ENCODE measurements around the gene TGM1.
A peak's percentile ranks its signal among the peaks of the same experiment; 100 is the strongest.

TGM1 gene

DNA sequence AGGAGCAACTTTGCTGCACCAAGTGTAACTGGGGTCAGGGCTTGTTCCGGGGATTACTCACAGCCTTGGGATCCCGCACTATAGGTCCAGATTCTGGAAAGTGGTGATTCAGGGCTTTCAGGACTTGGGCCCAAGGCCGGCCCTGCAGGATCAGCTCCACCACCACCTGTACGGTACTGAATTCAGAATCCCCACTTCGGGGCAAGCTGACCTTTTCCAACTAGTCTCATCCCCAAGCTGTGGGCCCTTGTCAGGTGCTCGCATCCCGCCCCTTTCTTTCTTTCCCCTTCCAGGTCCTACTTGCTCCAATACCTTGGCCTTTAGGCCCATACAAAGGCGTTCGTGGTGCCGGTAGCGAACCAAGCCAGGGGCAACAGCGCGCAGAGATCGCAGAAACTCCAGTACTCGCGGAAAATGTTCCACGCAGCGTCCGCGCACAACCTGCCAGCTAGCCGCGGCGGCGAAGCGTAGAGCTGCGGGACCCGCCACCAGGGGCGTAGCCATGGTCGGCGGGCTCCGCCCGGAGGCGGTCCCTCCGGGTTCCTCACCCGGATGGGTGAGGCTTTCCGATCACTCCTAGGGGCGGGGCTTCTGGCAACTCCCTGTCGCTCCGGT is 21.0 kb downstream of the TGM1 start:
- Histone ChIP-seq H2BK15ac (ENCODE audit: low read length) (peak overlapping the region; percentile 30), H3K27me3 (ENCODE audit: control insufficient read depth in 3 of 3, insufficient read depth in 3 of 3, low read depth in 1 of 3, low read length in 3 of 3) (no peaks in the 10 kb centered on the region), H4K8ac (ENCODE audit: low read depth, low read length) (no peak overlapping the region), H2BK12ac (ENCODE audit: low read length) (no peak overlapping the region), H2AK5ac (ENCODE audit: low read depth, low read length) (peak overlapping the region; percentile 60), H3K14ac (ENCODE audit: low read length) (peak overlapping the region; percentile 25), H3K9ac (ENCODE audit: low read depth, low read length, poor library complexity) (peak overlapping the region; percentile 96), H2AFZ (ENCODE audit: low read length) (peak overlapping the region; percentile 89), H3K4me1 (ENCODE audit: control insufficient read depth in 2 of 2, insufficient read depth in 1 of 2, low read depth in 1 of 2, low read length in 2 of 2) (no peaks in the 10 kb centered on the region), H3K18ac (ENCODE audit: low read length) (peak overlapping the region; percentile 97), H3K36me3 (replicated peaks in 1 of 2; ENCODE audit: control insufficient read depth in 2 of 2, insufficient read depth in 2 of 2, low read length in 2 of 2) (peaks cover 31 to 43% of the 10 kb centered on the region in 2 donors), H3K23ac (ENCODE audit: low read depth, low read length, poor library complexity) (peak overlapping the region; percentile 68), H2BK5ac (ENCODE audit: low read length) (peak overlapping the region; percentile 16), H3K9me3 (replicated peaks in 1 of 2; ENCODE audit: control insufficient read depth in 2 of 2, insufficient read depth in 1 of 2, low read depth in 1 of 2, low read length in 2 of 2) (no peaks in the 10 kb centered on the region), H3K4ac (ENCODE audit: low read length) (no peak overlapping the region), H3K4me2 (ENCODE audit: insufficient read depth, low read length, poor library complexity, severe bottlenecking) (peak overlapping the region; percentile 99), H4K91ac (ENCODE audit: low read depth, low read length, poor library complexity) (no peak overlapping the region), H2BK120ac (ENCODE audit: low read depth, low read length) (no peak overlapping the region), H3K79me1 (ENCODE audit: low read depth, low read length) (peaks cover 4% of the 10 kb centered on the region), H3K4me3 (ENCODE audit: low read length in 2 of 2) (peak overlapping the region; percentile 81 to 87), H3K27ac (replicated peaks; ENCODE audit: low read length) (peak overlapping the region; percentile 97)
- no peak for DNase-seq (ENCODE audit: low spot score)
- WGBS, 2 donors (ENCODE audit: extremely low coverage in 2 of 2, insufficient read length in 2 of 2, insufficient replicate concordance in 1 of 2), result no CpG with 5 or more reads among the region's 39 CpGs

DNA sequence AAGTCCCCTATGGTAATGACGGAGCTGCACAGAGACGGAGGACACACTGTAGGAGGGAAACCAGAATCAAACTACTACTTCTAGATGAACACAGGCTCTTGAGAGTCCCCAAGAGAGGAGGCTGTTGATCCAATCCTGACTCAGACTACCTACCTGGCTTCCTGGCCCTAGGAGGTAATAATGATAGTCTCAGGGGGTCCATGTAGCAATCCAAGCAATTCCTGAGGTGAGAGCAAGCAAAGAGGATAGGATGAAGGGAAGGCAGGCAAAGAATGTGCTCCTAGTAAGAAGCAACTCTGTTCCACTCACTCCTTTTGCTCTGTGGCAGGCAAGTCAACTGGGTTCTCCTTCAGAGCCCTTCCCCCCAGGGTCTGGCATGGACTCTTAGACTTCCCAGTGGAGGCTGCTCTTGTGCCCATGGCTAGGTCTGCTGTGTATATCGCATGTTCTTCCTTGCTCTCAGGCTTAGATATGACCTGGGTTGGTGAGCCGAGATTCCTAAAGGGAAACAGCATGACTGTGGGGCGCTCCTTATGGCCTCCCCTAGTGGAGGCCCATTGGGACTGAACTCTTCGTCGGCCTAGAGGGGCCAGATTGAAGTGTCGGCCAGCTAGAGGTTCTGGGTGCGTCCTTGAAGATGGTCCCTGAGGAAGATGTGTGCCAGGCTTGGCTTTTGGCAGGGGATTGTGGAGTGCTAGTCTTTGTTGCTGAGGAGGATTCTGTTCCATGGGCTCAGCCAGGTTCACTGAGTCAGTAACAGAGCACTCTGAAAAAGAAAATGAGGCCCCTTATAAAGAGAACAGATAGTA is 22.7 kb downstream of the TGM1 start:
- no CpG with 5 or more reads among the region's 9 CpGs for WGBS, 2 donors (ENCODE audit: extremely low coverage in 2 of 2, insufficient read length in 2 of 2, insufficient replicate concordance in 1 of 2)
- H3K18ac ChIP-seq (ENCODE audit: low read length), result no peak overlapping the region
- no peak overlapping the region for H2AFZ ChIP-seq (ENCODE audit: low read length)
- no peaks in the 10 kb centered on the region for H3K4me1 ChIP-seq (ENCODE audit: control insufficient read depth in 2 of 2, insufficient read depth in 1 of 2, low read depth in 1 of 2, low read length in 2 of 2)
- H3K4ac ChIP-seq (ENCODE audit: low read length), result no peak overlapping the region
- no peak overlapping the region for H3K9ac ChIP-seq (ENCODE audit: low read depth, low read length, poor library complexity)
- H2BK15ac ChIP-seq (ENCODE audit: low read length), result no peak overlapping the region
- H3K14ac ChIP-seq (ENCODE audit: low read length), result no peak overlapping the region
- no peak overlapping the region for H2BK5ac ChIP-seq (ENCODE audit: low read length)
- no peak overlapping the region for H4K91ac ChIP-seq (ENCODE audit: low read depth, low read length, poor library complexity)
- H3K36me3 ChIP-seq (replicated peaks in 1 of 2; ENCODE audit: control insufficient read depth in 2 of 2, insufficient read depth in 2 of 2, low read length in 2 of 2), result peaks cover 40 to 59% of the 10 kb centered on the region in 2 donors
- no peak overlapping the region for H3K4me2 ChIP-seq (ENCODE audit: insufficient read depth, low read length, poor library complexity, severe bottlenecking)
- H3K9me3 ChIP-seq (replicated peaks in 1 of 2; ENCODE audit: control insufficient read depth in 2 of 2, insufficient read depth in 1 of 2, low read depth in 1 of 2, low read length in 2 of 2), result no peaks in the 10 kb centered on the region
- H3K23ac ChIP-seq (ENCODE audit: low read depth, low read length, poor library complexity), result no peak overlapping the region
- no peak overlapping the region for H2AK5ac ChIP-seq (ENCODE audit: low read depth, low read length)
- no peak overlapping the region for H2BK120ac ChIP-seq (ENCODE audit: low read depth, low read length)
- H3K27me3 ChIP-seq (ENCODE audit: control insufficient read depth in 3 of 3, insufficient read depth in 3 of 3, low read depth in 1 of 3, low read length in 3 of 3), result no peaks in the 10 kb centered on the region
- H3K27ac ChIP-seq (replicated peaks; ENCODE audit: low read length), result no peak overlapping the region
- H4K8ac ChIP-seq (ENCODE audit: low read depth, low read length), result no peak overlapping the region
- DNase-seq (ENCODE audit: low spot score), result no peak
- peaks cover 4% of the 10 kb centered on the region for H3K79me1 ChIP-seq (ENCODE audit: low read depth, low read length)
- no peak overlapping the region for H3K4me3 ChIP-seq (ENCODE audit: low read length in 2 of 2)
- no peak overlapping the region for H2BK12ac ChIP-seq (ENCODE audit: low read length)

DNA sequence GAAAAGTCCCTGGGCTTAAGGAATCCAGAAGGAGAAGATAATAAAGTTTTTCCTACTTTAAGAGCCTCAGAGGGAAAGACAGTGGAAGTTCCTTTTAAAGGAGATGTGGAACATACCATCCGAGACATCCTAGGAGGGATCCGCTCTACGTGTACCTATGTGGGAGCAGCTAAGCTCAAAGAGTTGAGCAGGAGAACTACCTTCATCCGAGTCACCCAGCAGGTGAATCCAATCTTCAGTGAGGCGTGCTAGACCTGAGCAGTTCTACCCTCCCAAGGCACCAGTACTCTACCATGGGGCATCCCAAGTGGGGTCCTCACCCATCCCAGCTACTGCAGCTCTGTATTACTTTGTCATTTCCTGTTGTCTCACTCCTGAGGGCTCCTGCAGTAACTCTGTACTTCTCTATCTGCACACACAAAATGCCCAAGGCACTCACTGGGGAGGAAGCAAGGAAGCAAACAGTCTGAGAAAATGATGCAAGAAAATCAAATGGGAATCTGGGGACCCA is 24.4 kb downstream of the TGM1 start:
- no peak overlapping the region for H3K27ac ChIP-seq (replicated peaks; ENCODE audit: low read length)
- no peak overlapping the region for H2BK12ac ChIP-seq (ENCODE audit: low read length)
- H3K18ac ChIP-seq (ENCODE audit: low read length), result no peak overlapping the region
- H4K91ac ChIP-seq (ENCODE audit: low read depth, low read length, poor library complexity), result no peak overlapping the region
- WGBS, 2 donors (ENCODE audit: extremely low coverage in 2 of 2, insufficient read length in 2 of 2, insufficient replicate concordance in 1 of 2), result no CpG with 5 or more reads among the region's 5 CpGs
- no peak overlapping the region for H4K8ac ChIP-seq (ENCODE audit: low read depth, low read length)
- H3K27me3 ChIP-seq (ENCODE audit: control insufficient read depth in 3 of 3, insufficient read depth in 3 of 3, low read depth in 1 of 3, low read length in 3 of 3), result no peaks in the 10 kb centered on the region
- H3K36me3 ChIP-seq (replicated peaks in 1 of 2; ENCODE audit: control insufficient read depth in 2 of 2, insufficient read depth in 2 of 2, low read length in 2 of 2), result peaks cover 40 to 73% of the 10 kb centered on the region in 2 donors
- no peak overlapping the region for H3K4me3 ChIP-seq (ENCODE audit: low read length in 2 of 2)
- no peak overlapping the region for H3K14ac ChIP-seq (ENCODE audit: low read length)
- no peak overlapping the region for H2BK15ac ChIP-seq (ENCODE audit: low read length)
- H3K9me3 ChIP-seq (replicated peaks in 1 of 2; ENCODE audit: control insufficient read depth in 2 of 2, insufficient read depth in 1 of 2, low read depth in 1 of 2, low read length in 2 of 2), result no peaks in the 10 kb centered on the region
- DNase-seq (ENCODE audit: low spot score), result no peak
- H2AFZ ChIP-seq (ENCODE audit: low read length), result no peak overlapping the region
- no peak overlapping the region for H3K9ac ChIP-seq (ENCODE audit: low read depth, low read length, poor library complexity)
- no peak overlapping the region for H2BK120ac ChIP-seq (ENCODE audit: low read depth, low read length)
- H2AK5ac ChIP-seq (ENCODE audit: low read depth, low read length), result no peak overlapping the region
- no peak overlapping the region for H3K4me2 ChIP-seq (ENCODE audit: insufficient read depth, low read length, poor library complexity, severe bottlenecking)
- H3K79me1 ChIP-seq (ENCODE audit: low read depth, low read length), result peaks cover 4% of the 10 kb centered on the region
- H3K23ac ChIP-seq (ENCODE audit: low read depth, low read length, poor library complexity), result no peak overlapping the region
- H3K4me1 ChIP-seq (ENCODE audit: control insufficient read depth in 2 of 2, insufficient read depth in 1 of 2, low read depth in 1 of 2, low read length in 2 of 2), result peaks cover 0 to under 1% of the 10 kb centered on the region in 2 donors
- H2BK5ac ChIP-seq (ENCODE audit: low read length), result no peak overlapping the region
- H3K4ac ChIP-seq (ENCODE audit: low read length), result no peak overlapping the region

DNA sequence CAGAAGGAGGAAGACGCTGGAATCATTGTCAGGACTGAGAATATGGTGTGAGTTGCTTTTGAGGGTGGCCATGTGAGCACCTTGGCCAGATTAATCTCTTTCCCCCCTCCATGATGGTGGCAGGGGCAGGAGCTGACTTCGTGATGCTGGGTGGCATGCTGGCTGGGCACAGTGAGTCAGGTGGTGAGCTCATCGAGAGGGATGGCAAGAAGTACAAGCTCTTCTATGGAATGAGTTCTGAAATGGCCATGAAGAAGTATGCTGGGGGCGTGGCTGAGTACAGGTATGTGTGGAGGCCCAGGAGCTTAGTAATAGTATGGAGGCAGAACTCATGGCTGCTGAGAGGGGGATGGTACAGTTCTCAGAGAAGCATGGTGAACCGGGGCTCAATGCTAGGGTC is 24.9 kb downstream of the TGM1 start:
- H3K4me2 ChIP-seq (ENCODE audit: insufficient read depth, low read length, poor library complexity, severe bottlenecking), result no peak overlapping the region
- WGBS, 2 donors (ENCODE audit: extremely low coverage in 2 of 2, insufficient read length in 2 of 2, insufficient replicate concordance in 1 of 2), result no CpG with 5 or more reads among the region's 5 CpGs

More for the DNA sequence above, 24.9 kb downstream of the TGM1 start:
- Histone ChIP-seq H2AFZ (ENCODE audit: low read length) (no peak overlapping the region), H3K9me3 (replicated peaks in 1 of 2; ENCODE audit: control insufficient read depth in 2 of 2, insufficient read depth in 1 of 2, low read depth in 1 of 2, low read length in 2 of 2) (no peaks in the 10 kb centered on the region), H2BK120ac (ENCODE audit: low read depth, low read length) (no peak overlapping the region), H2BK5ac (ENCODE audit: low read length) (no peak overlapping the region), H3K27me3 (ENCODE audit: control insufficient read depth in 3 of 3, insufficient read depth in 3 of 3, low read depth in 1 of 3, low read length in 3 of 3) (no peaks in the 10 kb centered on the region), H2AK5ac (ENCODE audit: low read depth, low read length) (no peak overlapping the region), H3K18ac (ENCODE audit: low read length) (no peak overlapping the region), H3K9ac (ENCODE audit: low read depth, low read length, poor library complexity) (no peak overlapping the region), H4K8ac (ENCODE audit: low read depth, low read length) (no peak overlapping the region), H3K23ac (ENCODE audit: low read depth, low read length, poor library complexity) (no peak overlapping the region), H3K4me3 (ENCODE audit: low read length in 2 of 2) (no peak overlapping the region), H2BK12ac (ENCODE audit: low read length) (no peak overlapping the region), H3K36me3 (replicated peaks in 1 of 2; ENCODE audit: control insufficient read depth in 2 of 2, insufficient read depth in 2 of 2, low read length in 2 of 2) (peaks cover 40 to 73% of the 10 kb centered on the region in 2 donors), H4K91ac (ENCODE audit: low read depth, low read length, poor library complexity) (no peak overlapping the region), H3K79me1 (ENCODE audit: low read depth, low read length) (peaks cover 4% of the 10 kb centered on the region), H3K14ac (ENCODE audit: low read length) (no peak overlapping the region), H3K4me1 (ENCODE audit: control insufficient read depth in 2 of 2, insufficient read depth in 1 of 2, low read depth in 1 of 2, low read length in 2 of 2) (peaks cover 4 to 6% of the 10 kb centered on the region in 2 donors), H2BK15ac (ENCODE audit: low read length) (no peak overlapping the region), H3K27ac (replicated peaks; ENCODE audit: low read length) (no peak overlapping the region), H3K4ac (ENCODE audit: low read length) (no peak overlapping the region)
- DNase-seq (ENCODE audit: low spot score), result no peak
